Measurements from ENCODE around the gene ALDH1A2. TPM values are rescaled to one million over a fixed set of nuclear protein-coding genes. Genes with fewer than 3 reads are reported as not detected.
"Not testable (repeated sequence)": the region's sequence is repeated elsewhere in the genome, so short reads cannot be mapped to it uniquely, and the experiment has no call there.

The ALDH1A2 gene
- total and polyA plus RNA-seq, 5 donors: 14.7 to 71.0 (median 60.2) TPM

DNA sequence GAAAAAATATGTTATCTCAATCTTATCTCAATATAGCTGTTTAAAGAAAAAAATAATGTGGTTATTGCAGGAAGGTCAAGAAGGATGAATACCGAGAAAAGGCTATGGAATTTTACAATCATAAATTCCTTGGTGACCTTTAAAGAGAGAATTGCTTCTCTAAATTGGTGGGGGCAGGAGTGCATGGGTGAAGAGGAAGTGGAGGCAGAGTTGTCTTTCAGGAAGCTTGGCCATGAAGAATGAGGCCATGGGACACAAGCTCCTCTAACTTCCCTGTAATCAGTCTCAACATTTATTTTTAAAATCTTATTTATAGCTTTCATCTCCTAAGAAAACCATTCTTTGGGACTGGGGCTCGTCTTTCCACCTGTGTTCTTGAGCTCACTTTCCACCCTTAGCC lies 22.4 kb upstream of the ALDH1A2 start:
- no peaks in the 10 kb centered on the region for H3K4me1 ChIP-seq (ENCODE audit: control insufficient read depth, insufficient read depth, low read length)
- no peaks in the 10 kb centered on the region for H3K27me3 ChIP-seq (ENCODE audit: control insufficient read depth, insufficient read depth)
- H3K27ac ChIP-seq (ENCODE audit: low read length): no peak overlapping the region
- WGBS: 68% methylated on average over 2 of the region's 2 CpGs
- intact Hi-C loops (cut with DNase I): no loop called here
- ATAC-seq (no peak), DNase-seq (no peak)
- H3K4me3 ChIP-seq (ENCODE audit: low read length): no peak overlapping the region
- no peaks in the 10 kb centered on the region for H3K9me3 ChIP-seq (ENCODE audit: control insufficient read depth, low read length)

DNA sequence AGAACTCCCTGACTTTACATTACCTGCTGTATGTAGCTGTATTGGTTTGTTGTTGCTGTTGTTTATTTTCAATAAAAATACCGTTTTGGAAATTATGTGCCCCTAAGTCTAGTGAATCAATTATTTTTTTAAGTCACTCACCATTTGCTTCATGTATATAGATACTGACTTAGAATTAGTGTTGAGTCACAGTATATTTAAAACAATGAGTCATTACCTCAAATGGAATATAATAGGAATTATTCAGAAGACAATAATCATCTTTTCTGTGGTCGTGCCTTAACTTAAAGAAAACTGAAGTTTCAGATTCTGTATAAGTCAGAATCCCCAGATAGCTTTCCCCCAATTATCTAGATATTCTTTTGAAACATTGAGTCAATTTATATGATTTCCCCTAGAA lies 21.0 kb upstream of the ALDH1A2 start:
- H3K27me3 ChIP-seq (ENCODE audit: control insufficient read depth, insufficient read depth): no peaks in the 10 kb centered on the region
- no peaks in the 10 kb centered on the region for H3K4me1 ChIP-seq (ENCODE audit: control insufficient read depth, insufficient read depth, low read length)
- H3K9me3 ChIP-seq (ENCODE audit: control insufficient read depth, low read length): no peaks in the 10 kb centered on the region

DNA sequence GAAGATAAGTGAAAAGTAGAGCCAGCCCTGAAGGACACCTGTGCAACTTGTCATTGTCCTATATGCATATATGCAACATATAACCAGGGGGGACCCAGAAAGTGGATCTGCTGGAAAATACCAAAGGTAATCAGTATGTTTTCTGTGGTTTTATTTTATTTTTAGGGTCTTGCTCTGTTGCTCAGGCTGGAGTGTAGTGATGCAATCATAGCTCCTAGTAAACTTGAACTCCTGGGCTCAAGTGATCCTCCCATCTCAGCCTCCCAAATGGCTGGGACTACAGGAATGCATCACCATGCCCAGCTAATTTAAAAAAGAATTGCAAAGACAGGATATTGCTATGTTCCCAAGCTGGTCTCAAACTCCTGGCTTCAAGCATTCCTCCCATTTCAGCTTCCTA lies 18.0 kb upstream of the ALDH1A2 start:
- no peak for DNase-seq
- no peak for ATAC-seq
- no peak overlapping the region for H3K27ac ChIP-seq (ENCODE audit: low read length)

More for the DNA sequence above, 21.0 kb upstream of the ALDH1A2 start:
- intact Hi-C loops (cut with DNase I): no loop called here
- H3K27ac ChIP-seq (ENCODE audit: low read length): no peak overlapping the region
- DNase-seq (no peak), ATAC-seq (no peak)
- no peak overlapping the region for H3K4me3 ChIP-seq (ENCODE audit: low read length)
- WGBS: 73% methylated on average over 2 of the region's 2 CpGs

DNA sequence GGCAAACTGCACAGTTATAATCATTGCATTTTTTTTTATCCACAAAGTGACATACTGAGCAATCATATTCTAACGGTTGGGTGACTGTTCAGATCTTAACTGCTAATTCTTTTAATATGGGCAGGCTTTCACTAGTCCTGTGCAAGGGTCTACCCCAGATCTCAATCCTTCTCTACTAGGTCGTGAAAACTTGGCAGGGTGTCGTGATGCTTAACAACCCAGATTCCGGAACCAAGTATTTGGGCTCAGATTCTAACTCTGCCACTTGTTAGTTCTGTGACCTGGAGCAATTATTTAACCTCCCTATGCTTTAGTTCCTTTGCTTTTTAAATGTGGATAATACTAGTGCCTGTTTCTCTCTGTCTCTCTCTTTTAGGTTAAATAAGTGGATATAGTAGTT lies 16.4 kb upstream of the ALDH1A2 start:
- Histone ChIP-seq H3K27ac (ENCODE audit: low read length) (no peak overlapping the region), H3K4me1 (ENCODE audit: control insufficient read depth, insufficient read depth, low read length) (no peaks in the 10 kb centered on the region), H3K9me3 (ENCODE audit: control insufficient read depth, low read length) (no peaks in the 10 kb centered on the region), H3K4me3 (ENCODE audit: low read length) (no peak overlapping the region), H3K27me3 (ENCODE audit: control insufficient read depth, insufficient read depth) (no peaks in the 10 kb centered on the region)
- 89% methylated on average over 4 of the region's 4 CpGs for WGBS
- no peak for ATAC-seq
- DNase-seq: no peak
- intact Hi-C loops (cut with DNase I): no loop called here

More for the DNA sequence above, 18.0 kb upstream of the ALDH1A2 start:
- Histone ChIP-seq H3K27me3 (ENCODE audit: control insufficient read depth, insufficient read depth) (no peaks in the 10 kb centered on the region), H3K9me3 (ENCODE audit: control insufficient read depth, low read length) (no peaks in the 10 kb centered on the region), H3K4me1 (ENCODE audit: control insufficient read depth, insufficient read depth, low read length) (no peaks in the 10 kb centered on the region), H3K4me3 (ENCODE audit: low read length) (no peak overlapping the region)
- intact Hi-C loops (cut with DNase I): no loop called here

DNA sequence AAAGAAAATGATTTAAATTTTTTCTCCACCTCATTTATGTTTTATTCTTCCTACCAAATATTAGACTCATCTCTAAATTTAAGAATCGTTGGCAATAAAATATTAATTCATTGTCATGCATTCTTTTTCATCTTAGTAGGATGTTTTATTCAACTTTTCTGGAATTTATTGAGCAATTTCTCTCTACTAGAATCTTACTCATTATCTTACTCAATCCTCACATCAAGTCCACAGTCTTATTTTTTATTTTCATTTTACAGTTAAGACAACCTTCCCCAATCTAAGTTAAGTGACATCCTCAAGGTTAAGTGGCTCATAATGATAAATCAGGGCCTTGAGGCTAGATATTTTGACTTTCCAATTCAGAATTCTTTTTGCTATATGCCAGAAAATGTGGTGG lies 15.9 kb upstream of the ALDH1A2 start:
- DNase-seq (no peak), ATAC-seq (no peak)
- intact Hi-C loops (cut with DNase I): no loop called here
- Histone ChIP-seq H3K27me3 (ENCODE audit: control insufficient read depth, insufficient read depth) (no peaks in the 10 kb centered on the region), H3K27ac (ENCODE audit: low read length) (no peak overlapping the region), H3K9me3 (ENCODE audit: control insufficient read depth, low read length) (no peaks in the 10 kb centered on the region), H3K4me3 (ENCODE audit: low read length) (no peak overlapping the region), H3K4me1 (ENCODE audit: control insufficient read depth, insufficient read depth, low read length) (no peaks in the 10 kb centered on the region)
- 92% methylated on average over 1 of the region's 1 CpG for WGBS

DNA sequence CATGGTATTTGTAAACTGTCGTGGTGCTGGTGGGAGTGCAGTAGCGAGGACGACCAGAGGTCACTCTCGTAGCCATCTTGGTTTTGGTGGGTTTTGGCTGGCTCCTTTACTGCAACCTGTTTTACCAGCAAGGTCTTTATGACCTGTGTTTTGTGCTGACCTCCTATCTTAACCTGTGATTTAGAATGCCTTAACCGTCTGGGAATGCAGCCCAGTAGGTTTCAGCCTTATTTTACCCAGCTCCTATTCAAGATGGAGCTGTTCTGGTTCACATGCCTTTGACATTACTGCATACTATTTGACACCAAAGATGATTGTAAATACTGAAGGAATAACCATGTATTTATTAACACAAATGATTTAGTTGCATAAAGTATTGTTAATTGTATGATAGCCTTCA lies 15.4 kb upstream of the ALDH1A2 start:
- H3K4me1 ChIP-seq (ENCODE audit: control insufficient read depth, insufficient read depth, low read length); H3K9me3 ChIP-seq (ENCODE audit: control insufficient read depth, low read length); ATAC-seq; H3K27me3 ChIP-seq (ENCODE audit: control insufficient read depth, insufficient read depth); H3K4me3 ChIP-seq (ENCODE audit: low read length); H3K27ac ChIP-seq (ENCODE audit: low read length); intact Hi-C loops (cut with DNase I); DNase-seq: not testable (repeated sequence)
- 96% methylated on average over 5 of the region's 5 CpGs for WGBS

DNA sequence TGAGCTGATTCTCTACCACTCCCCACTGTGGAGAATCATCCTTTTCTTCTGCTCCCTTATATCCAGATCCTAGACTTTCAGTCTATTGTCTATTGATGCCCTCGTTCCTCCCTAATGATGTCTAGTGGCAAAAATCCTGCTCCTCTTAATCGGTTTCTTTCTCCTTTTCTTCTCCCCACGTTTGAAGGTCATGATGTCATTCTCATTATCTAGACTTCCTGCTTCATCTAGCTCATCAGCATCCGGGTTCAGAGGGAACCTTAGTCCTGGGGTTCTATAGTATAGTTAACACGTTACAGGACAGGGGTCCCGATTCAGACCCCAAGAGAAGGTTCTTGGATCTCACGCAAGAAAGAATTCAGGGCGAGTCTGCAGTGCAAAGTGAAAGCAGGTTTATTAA lies 14.9 kb upstream of the ALDH1A2 start:
- WGBS: 65% methylated on average over 8 of the region's 8 CpGs
- Histone ChIP-seq H3K9me3 (ENCODE audit: control insufficient read depth, low read length) (no peaks in the 10 kb centered on the region), H3K27ac (ENCODE audit: low read length) (no peak overlapping the region), H3K27me3 (ENCODE audit: control insufficient read depth, insufficient read depth) (no peaks in the 10 kb centered on the region), H3K4me3 (ENCODE audit: low read length) (no peak overlapping the region), H3K4me1 (ENCODE audit: control insufficient read depth, insufficient read depth, low read length) (no peaks in the 10 kb centered on the region)
- intact Hi-C loops (cut with DNase I): no loop called here
- ATAC-seq (no peak), DNase-seq (no peak)

DNA sequence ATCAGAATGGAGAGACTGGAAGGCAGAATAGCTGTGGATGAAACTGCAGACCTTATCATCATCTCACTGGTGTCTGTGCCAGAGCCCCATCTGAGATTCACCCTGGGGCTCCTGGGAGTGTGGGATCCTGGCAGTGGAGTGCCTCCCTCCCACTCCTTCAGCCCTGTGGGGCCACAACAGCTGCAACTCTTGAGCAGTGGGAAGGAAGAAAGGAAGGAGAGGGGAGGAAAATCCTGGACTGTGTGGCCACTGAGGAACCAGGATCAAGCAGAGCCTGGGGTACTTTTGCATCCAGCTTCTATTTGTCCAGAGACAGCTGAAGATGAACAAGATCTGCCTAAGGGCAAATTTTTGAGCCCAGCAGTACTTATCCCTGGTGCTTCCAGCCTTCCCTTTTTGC lies 13.1 kb upstream of the ALDH1A2 start:
- H3K27me3 ChIP-seq (ENCODE audit: control insufficient read depth, insufficient read depth): no peaks in the 10 kb centered on the region
- H3K27ac ChIP-seq (ENCODE audit: low read length): no peak overlapping the region
- H3K4me1 ChIP-seq (ENCODE audit: control insufficient read depth, insufficient read depth, low read length): no peaks in the 10 kb centered on the region
- no peak for DNase-seq
- no peaks in the 10 kb centered on the region for H3K9me3 ChIP-seq (ENCODE audit: control insufficient read depth, low read length)
- intact Hi-C loops (cut with DNase I): no loop called here
- no peak for ATAC-seq
- H3K4me3 ChIP-seq (ENCODE audit: low read length): no peak overlapping the region

DNA sequence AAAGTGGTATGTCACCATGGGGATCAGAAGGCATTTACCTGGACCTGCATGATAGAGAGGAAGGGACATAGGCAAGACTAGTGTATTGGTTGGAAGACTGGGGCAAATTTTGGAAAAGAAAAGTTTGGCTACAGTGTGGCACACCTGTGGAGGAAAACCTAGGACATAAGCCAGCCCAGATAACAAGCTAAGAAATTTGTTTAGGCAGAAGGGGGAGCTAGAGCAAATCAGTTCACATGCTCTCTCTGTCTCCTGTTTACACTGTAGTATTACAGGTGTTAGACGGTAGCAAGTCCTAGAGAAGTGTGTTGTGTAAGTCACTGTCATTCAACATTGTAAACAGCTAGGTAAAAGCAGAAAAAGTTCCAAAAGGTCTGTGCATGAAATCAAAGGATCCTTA lies 11.9 kb upstream of the ALDH1A2 start:
- Histone ChIP-seq H3K27ac (ENCODE audit: low read length) (no peak overlapping the region), H3K4me3 (ENCODE audit: low read length) (no peak overlapping the region), H3K4me1 (ENCODE audit: control insufficient read depth, insufficient read depth, low read length) (no peaks in the 10 kb centered on the region), H3K9me3 (ENCODE audit: control insufficient read depth, low read length) (no peaks in the 10 kb centered on the region), H3K27me3 (ENCODE audit: control insufficient read depth, insufficient read depth) (no peaks in the 10 kb centered on the region)
- WGBS: 19% methylated on average over 1 of the region's 1 CpG
- peak in 1 of 2 donors; percentile 14 for ATAC-seq
- DNase-seq: no peak
- intact Hi-C loops (cut with DNase I): no loop called here

DNA sequence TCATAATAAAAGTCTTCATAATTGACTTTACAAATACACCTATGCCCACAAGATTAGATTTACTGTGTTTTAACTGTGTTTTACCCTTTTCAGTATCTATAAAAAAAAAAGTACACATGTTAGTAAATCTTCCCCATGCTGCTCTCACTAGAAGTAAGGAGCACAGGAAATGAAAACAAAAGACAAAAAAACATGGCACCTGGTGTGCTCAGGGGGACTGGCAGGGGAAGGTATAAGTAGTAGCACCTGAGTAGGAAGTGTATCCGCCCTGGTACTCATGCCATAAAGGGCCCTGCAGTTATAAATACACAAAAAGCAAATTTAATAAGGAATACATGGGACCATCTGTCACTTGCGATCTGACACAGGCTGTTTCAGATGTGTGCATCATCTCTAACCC lies 8.9 kb upstream of the ALDH1A2 start:
- ATAC-seq: no peak
- intact Hi-C loops (cut with DNase I): no loop called here
- 93% methylated on average over 2 of the region's 2 CpGs for WGBS
- H3K4me1 ChIP-seq (ENCODE audit: control insufficient read depth, insufficient read depth, low read length): no peaks in the 10 kb centered on the region
- H3K27ac ChIP-seq (ENCODE audit: low read length): no peak overlapping the region
- no peak overlapping the region for H3K4me3 ChIP-seq (ENCODE audit: low read length)
- no peaks in the 10 kb centered on the region for H3K27me3 ChIP-seq (ENCODE audit: control insufficient read depth, insufficient read depth)
- no peak for DNase-seq
- no peaks in the 10 kb centered on the region for H3K9me3 ChIP-seq (ENCODE audit: control insufficient read depth, low read length)

DNA sequence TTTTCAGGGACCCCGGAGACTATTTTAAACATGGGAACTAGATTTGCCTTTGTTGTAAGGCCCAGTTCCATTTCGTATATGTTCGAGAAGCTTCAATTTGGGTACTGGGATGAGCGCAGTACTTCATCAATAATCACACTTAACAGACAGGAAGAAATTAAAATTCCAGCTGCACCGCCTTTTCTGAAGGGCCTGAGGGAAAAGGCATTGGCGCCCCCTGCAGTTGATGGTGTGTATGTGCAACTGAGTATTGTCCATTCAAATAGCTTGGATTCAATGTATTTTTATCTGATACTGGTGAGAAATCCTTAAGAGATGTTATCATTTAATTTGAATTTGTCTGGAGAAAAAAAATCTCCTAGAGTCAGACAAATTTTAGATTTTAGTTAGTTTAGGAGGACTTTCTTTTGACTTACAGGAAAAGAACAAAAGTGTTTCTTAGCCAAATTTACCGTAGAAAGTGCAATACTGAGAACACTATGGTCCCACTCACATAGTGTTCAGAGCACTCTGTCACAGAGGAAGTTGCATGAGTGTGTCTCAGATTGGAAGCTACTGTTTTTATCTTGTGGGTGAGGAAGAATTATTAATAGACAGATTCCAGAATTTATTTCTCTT lies 5.4 kb upstream of the ALDH1A2 start:
- H3K4me3 ChIP-seq (ENCODE audit: low read length): no peak overlapping the region
- WGBS: 28% methylated on average over 7 of the region's 7 CpGs
- intact Hi-C loops (cut with DNase I): loop anchor here in 1 of 4 donors (2.0 kb wide), 1 partner anchor 206 kb away; no protein-coding TSS in a partner anchor
- H3K4me1 ChIP-seq (ENCODE audit: control insufficient read depth, insufficient read depth, low read length): no peaks in the 10 kb centered on the region
- no peaks in the 10 kb centered on the region for H3K27me3 ChIP-seq (ENCODE audit: control insufficient read depth, insufficient read depth)
- no peaks in the 10 kb centered on the region for H3K9me3 ChIP-seq (ENCODE audit: control insufficient read depth, low read length)
- no peak overlapping the region for H3K27ac ChIP-seq (ENCODE audit: low read length)
- no peak for ATAC-seq
- peak; percentile 60 to 79 (median 77) for DNase-seq

DNA sequence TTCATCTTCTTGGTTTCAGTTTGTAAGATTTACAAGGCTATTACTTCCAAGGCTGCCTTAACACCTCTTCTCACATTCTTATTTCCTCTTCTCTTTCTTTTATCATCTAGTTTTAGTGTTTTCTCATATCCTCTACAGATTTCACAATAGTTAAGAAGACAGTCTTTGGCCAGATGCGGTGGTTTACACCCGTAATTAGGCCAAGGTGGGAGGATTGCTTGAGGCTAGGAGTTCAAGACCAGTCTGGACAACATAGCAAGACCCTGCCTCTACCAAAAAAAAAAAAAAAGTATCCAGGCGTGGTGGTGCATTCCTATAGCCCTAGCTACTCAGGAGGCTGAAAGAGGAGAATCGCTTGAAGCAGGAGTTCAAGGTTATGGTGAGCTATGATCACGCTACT lies 3.5 kb upstream of the ALDH1A2 start:
- Histone ChIP-seq H3K4me1 (ENCODE audit: control insufficient read depth, insufficient read depth, low read length) (no peaks in the 10 kb centered on the region), H3K9me3 (ENCODE audit: control insufficient read depth, low read length) (no peaks in the 10 kb centered on the region), H3K4me3 (ENCODE audit: low read length) (no peak overlapping the region), H3K27ac (ENCODE audit: low read length) (no peak overlapping the region), H3K27me3 (ENCODE audit: control insufficient read depth, insufficient read depth) (no peaks in the 10 kb centered on the region)
- ATAC-seq (no peak), DNase-seq (no peak)
- intact Hi-C loops (cut with DNase I): loop anchor here (5.0 to 10.0 kb wide), 5 partner anchors 202 to 504 kb away; no protein-coding TSS in a partner anchor
- WGBS: 94% methylated on average over 5 of the region's 5 CpGs

Data from right cardiac atrium (tissue), 5 donors.